BLaER1 (cell line): ENCODE measurements around the gene PHF12.
"Not testable (repeated sequence)": the region's sequence is repeated elsewhere in the genome, so short reads cannot be mapped to it uniquely, and the experiment has no call there.

Experiments used
- H3K27ac ChIP-seq: shearing (Covaris generic); formaldehyde crosslinking; 2 replicates; pipeline ENCODE4 v1.8.1; 2022
- H3K27me3 ChIP-seq: shearing (Covaris generic); formaldehyde crosslinking; 2 replicates; pipeline ENCODE4 v1.8.1; 2022
- H3K36me3 ChIP-seq: shearing (Covaris generic); formaldehyde crosslinking; 2 replicates; pipeline ENCODE4 v1.8.1; 2022
- H3K4me1 ChIP-seq: shearing (Covaris generic); formaldehyde crosslinking; 2 replicates; pipeline ENCODE4 v1.8.1; 2022
- H3K4me2 ChIP-seq: shearing (Covaris generic); formaldehyde crosslinking; 2 replicates; pipeline ENCODE4 v1.8.1; 2022
- H3K4me3 ChIP-seq: shearing (Covaris generic); formaldehyde crosslinking; 2 replicates; pipeline ENCODE4 v1.8.1; 2022
- H3K9ac ChIP-seq: shearing (Covaris generic); formaldehyde crosslinking; 2 replicates; pipeline ENCODE4 v1.8.1; 2022
- H3K9me3 ChIP-seq: shearing (Covaris generic); formaldehyde crosslinking; 2 replicates; pipeline ENCODE4 v1.8.1; 2022
- H4K20me1 ChIP-seq: shearing (Covaris generic); formaldehyde crosslinking; 2 replicates; pipeline ENCODE4 v1.8.1; 2022
- Cebpa-rat ChIP-seq: shearing (Covaris generic); IDR thresholded peaks from 2 replicates; pipeline ENCODE4 v1.8.1; 2022

Gene PHF12

DNA sequence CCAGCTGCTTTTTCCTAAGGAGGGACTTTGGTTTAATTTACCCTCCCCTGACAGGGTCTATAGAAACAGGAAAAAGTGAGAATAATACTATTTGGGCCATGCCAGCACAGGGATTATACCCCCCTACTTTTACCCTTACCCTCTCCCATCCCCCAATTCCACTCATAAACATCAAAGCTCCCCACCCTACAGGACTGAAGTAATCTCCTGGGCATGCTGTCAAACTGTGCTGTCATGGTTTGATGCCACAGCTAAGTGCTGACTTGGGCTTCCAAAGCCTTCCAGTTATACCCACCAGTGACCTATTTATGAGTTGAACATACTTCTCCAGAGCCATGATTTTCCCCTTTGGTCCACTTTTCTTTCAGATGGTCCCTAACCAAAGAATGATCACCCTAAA is 12.8 kb downstream of the PHF12 start:
- Histone ChIP-seq H3K27me3 (no peaks in the 10 kb centered on the region), H3K36me3 (peaks cover 57% of the 10 kb centered on the region), H3K4me2 (peak overlapping the region; percentile 74), H3K4me1 (peaks cover 89% of the 10 kb centered on the region), H4K20me1 (peaks cover 100% of the 10 kb centered on the region), H3K4me3 (no peak overlapping the region), H3K27ac (no peak overlapping the region), H3K9ac (no peak overlapping the region; the same call in 1 of the 2 replicates), H3K9me3 (no peaks in the 10 kb centered on the region)
- TF ChIP-seq Cebpa-rat = no peak

GRCh38 chr17:28937044-28937729 is 14.1 kb downstream of the PHF12 start:
- Histone ChIP-seq H3K9me3 (no peaks in the 10 kb centered on the region), H3K4me2 (peak overlapping the region; percentile 66), H3K4me1 (peaks cover 78% of the 10 kb centered on the region), H4K20me1 (peaks cover 100% of the 10 kb centered on the region), H3K9ac (peak overlapping the region; percentile 48; the same call in 1 of the 2 replicates), H3K36me3 (peaks cover 57% of the 10 kb centered on the region), H3K4me3 (no peak overlapping the region), H3K27ac (peak overlapping the region; percentile 49), H3K27me3 (no peaks in the 10 kb centered on the region)
- 0 out of 2 replicates have a peak, but pooled peaks have one; percentile 32 for TF ChIP-seq Cebpa-rat

GRCh38 chr17:28935744-28936460 is 15.4 kb downstream of the PHF12 start:
- no peaks in the 10 kb centered on the region for H3K27me3 ChIP-seq
- H3K27ac ChIP-seq = peak overlapping the region; percentile 49
- peaks cover 100% of the 10 kb centered on the region for H4K20me1 ChIP-seq
- peaks cover 72% of the 10 kb centered on the region for H3K4me1 ChIP-seq
- peaks cover 63% of the 10 kb centered on the region for H3K36me3 ChIP-seq
- H3K9me3 ChIP-seq = no peaks in the 10 kb centered on the region
- no peak overlapping the region for H3K4me3 ChIP-seq
- peak overlapping the region; percentile 66 for H3K4me2 ChIP-seq
- no peak for TF ChIP-seq Cebpa-rat
- 0 out of 2 replicates have a peak overlapping the region, but pooled peaks have one; percentile 48 for H3K9ac ChIP-seq

- not testable (repeated sequence) for H3K9me3 ChIP-seq, H3K27ac ChIP-seq, H3K4me3 ChIP-seq, H3K4me2 ChIP-seq, H3K9ac ChIP-seq, H3K27me3 ChIP-seq
- H3K36me3 ChIP-seq = peaks cover 65% of the 10 kb centered on the region
- peaks cover 100% of the 10 kb centered on the region for H4K20me1 ChIP-seq
- H3K4me1 ChIP-seq = peaks cover 72% of the 10 kb centered on the region
Observed at GRCh38 chr17:28934508-28934907, 16.8 kb downstream of the PHF12 start.

DNA sequence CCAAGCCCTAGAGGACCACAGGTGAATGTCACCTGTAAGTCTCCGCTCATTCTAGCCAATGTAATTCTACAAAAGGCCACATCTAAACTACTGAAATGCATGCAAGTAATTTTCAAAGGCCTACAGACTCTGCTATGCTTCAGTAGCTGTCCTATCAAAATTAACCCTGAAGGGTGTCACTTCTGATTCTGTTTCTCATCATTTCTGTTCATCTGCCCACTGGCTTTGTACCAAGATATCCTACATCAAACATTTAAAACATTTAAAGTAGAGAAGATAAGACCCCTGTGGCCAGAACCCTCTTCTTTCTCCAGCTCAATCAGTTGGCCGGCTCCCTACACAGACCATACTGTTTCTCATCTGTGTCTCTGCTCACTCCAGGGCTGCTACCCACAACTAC is 21.5 kb downstream of the PHF12 start:
- Histone ChIP-seq H3K27ac (no peak overlapping the region), H3K27me3 (no peaks in the 10 kb centered on the region), H3K9ac (no peak overlapping the region), H3K4me2 (peak overlapping the region; percentile 54), H4K20me1 (peaks cover 100% of the 10 kb centered on the region), H3K4me3 (no peak overlapping the region), H3K36me3 (peaks cover 89% of the 10 kb centered on the region), H3K4me1 (peaks cover 63% of the 10 kb centered on the region), H3K9me3 (no peaks in the 10 kb centered on the region)
- TF ChIP-seq Cebpa-rat = no peak

DNA sequence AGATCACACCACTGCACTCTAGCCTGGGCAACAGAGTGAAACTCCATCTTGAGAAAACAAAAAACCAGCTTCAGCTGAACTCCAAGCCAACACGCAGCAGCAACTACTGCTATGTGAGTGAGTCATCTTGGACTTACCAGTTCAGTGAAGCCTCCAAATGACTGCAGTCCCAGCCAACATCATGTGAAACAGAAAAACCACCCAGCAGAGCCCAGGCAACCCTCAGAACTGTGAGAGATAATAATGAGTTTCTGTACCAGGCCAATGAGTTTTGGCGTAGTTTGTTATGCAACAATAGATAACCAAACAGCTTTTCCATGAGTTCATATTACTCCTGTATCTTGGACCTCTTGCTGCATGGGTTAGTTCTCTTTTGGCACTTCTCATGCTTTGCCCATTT is 23.3 kb downstream of the PHF12 start:
- H3K4me1 ChIP-seq = peaks cover 56% of the 10 kb centered on the region
- H3K4me2 ChIP-seq = no peak overlapping the region
- no peaks in the 10 kb centered on the region for H3K27me3 ChIP-seq
- H3K27ac ChIP-seq = no peak overlapping the region
- no peak overlapping the region for H3K4me3 ChIP-seq
- peaks cover 95% of the 10 kb centered on the region for H4K20me1 ChIP-seq
- no peaks in the 10 kb centered on the region for H3K9me3 ChIP-seq
- no peak for TF ChIP-seq Cebpa-rat
- H3K36me3 ChIP-seq = peaks cover 89% of the 10 kb centered on the region
- no peak overlapping the region for H3K9ac ChIP-seq

DNA sequence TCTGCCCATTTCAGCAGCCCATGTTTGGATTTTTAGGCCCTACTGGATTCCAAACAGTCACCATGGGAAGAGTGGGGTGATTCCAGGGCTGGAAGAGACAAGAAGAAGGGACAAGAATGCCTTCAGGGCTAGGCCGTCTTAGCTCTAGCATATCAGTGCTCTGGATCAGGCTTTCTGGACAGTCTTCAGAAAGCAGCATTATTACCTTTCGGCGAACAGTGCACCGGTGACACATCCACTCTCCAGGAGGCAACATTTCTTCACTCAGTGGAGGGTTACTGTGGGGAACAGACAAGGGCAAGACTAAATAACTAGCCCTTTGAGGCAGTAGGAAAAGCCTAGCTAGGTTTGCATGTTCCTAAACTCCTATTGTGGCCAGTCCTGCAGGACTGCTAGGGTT is 24.5 kb downstream of the PHF12 start:
- Histone ChIP-seq H3K9me3 (no peaks in the 10 kb centered on the region), H3K4me3 (no peak overlapping the region), H3K36me3 (peaks cover 89% of the 10 kb centered on the region), H3K9ac (no peak overlapping the region; the same call in 1 of the 2 replicates), H3K4me1 (peaks cover 56% of the 10 kb centered on the region), H3K27me3 (no peaks in the 10 kb centered on the region), H4K20me1 (peaks cover 92% of the 10 kb centered on the region), H3K4me2 (peak overlapping the region; percentile 50), H3K27ac (peak overlapping the region; percentile 58)
- TF ChIP-seq Cebpa-rat = no peak

DNA sequence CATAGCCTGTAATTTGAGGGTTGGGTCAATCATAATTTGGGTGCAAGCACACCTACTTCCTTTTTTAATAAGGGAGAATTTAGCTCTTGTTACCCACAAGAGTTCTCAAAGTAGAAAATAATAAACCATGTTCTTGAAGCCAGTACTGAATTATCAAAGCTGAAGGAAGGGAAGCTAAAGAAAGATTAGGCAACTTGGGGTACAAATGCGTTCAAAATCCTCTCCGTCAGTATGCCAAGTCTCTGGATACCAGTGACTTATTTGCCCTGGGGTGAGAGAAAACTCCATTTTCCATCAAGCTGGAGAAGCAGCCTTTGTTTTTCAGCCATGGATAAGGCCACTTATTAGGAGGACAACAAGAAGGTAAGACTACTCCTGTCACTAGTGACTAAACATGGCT is 25.0 kb downstream of the PHF12 start:
- Histone ChIP-seq H4K20me1 (peaks cover 92% of the 10 kb centered on the region), H3K4me1 (peaks cover 53% of the 10 kb centered on the region), H3K36me3 (peaks cover 89% of the 10 kb centered on the region), H3K27me3 (no peaks in the 10 kb centered on the region), H3K4me2 (peak overlapping the region; percentile 50), H3K4me3 (no peak overlapping the region), H3K27ac (peak overlapping the region; percentile 58), H3K9me3 (no peaks in the 10 kb centered on the region), H3K9ac (no peak overlapping the region; the same call in 1 of the 2 replicates)
- TF ChIP-seq Cebpa-rat = no peak

GRCh38 chr17:28925912-28926365 is 25.4 kb downstream of the PHF12 start:
- peaks cover 89% of the 10 kb centered on the region for H3K36me3 ChIP-seq

GRCh38 chr17:28920201-28920600 is 31.1 kb downstream of the PHF12 start:
- H3K27ac ChIP-seq = no peak overlapping the region
- H3K27me3 ChIP-seq = no peaks in the 10 kb centered on the region
- no peak overlapping the region for H3K9ac ChIP-seq
- no peaks in the 10 kb centered on the region for H3K9me3 ChIP-seq
- H3K36me3 ChIP-seq = peaks cover 100% of the 10 kb centered on the region
- TF ChIP-seq Cebpa-rat = no peak
- peaks cover 1% of the 10 kb centered on the region; the same call in 1 of the 2 replicates for H3K4me1 ChIP-seq
- no peak overlapping the region for H3K4me3 ChIP-seq
- no peak overlapping the region for H3K4me2 ChIP-seq
- H4K20me1 ChIP-seq = peaks cover 75% of the 10 kb centered on the region

More at GRCh38 chr17:28925912-28926365, 25.4 kb downstream of the PHF12 start:
- peaks cover 49% of the 10 kb centered on the region for H3K4me1 ChIP-seq
- H3K4me2 ChIP-seq = peak overlapping the region; percentile 50
- no peak for TF ChIP-seq Cebpa-rat
- peaks cover 88% of the 10 kb centered on the region for H4K20me1 ChIP-seq
- 0 out of 2 replicates have a peak overlapping the region, but pooled peaks have one; percentile 58 for H3K27ac ChIP-seq
- H3K4me3 ChIP-seq = no peak overlapping the region
- H3K9me3 ChIP-seq = no peaks in the 10 kb centered on the region
- H3K27me3 ChIP-seq = no peaks in the 10 kb centered on the region
- H3K9ac ChIP-seq = no peak overlapping the region
